GM21825 (cell line): ENCODE measurements around the gene PKP1.
"Not testable (repeated sequence)": the region's sequence is repeated elsewhere in the genome, so short reads cannot be mapped to it uniquely, and the experiment has no call there.

Experiments used
- ATAC-seq: cut with Tn5 transposase; IDR thresholded peaks from one replicate; pipeline ENCODE4 v1.9.1; 2021; ENCODE audit warnings: mild to moderate bottlenecking, moderate library complexity; ENCODE audit not compliant: unreplicated experiment

The PKP1 gene

GRCh38 chr1:201282931-201283829, at the start of gene PKP1:
Gene PKP1, plus strand, starts transcription at chr1:201283506. Its CDS starts 197 bp downstream, at chr1:201283703.
- no peak for ATAC-seq

GRCh38 chr1:201239646-201240045, 43.7 kb upstream of the PKP1 start:
- ATAC-seq, result not testable (repeated sequence)

- no peak for ATAC-seq
These were observed 43.1 kb upstream of the PKP1 start for GRCh38 chr1:201240171-201240570.

GRCh38 chr1:201241736-201242135, 41.6 kb upstream of the PKP1 start:
- no peak for ATAC-seq

GRCh38 chr1:201245082-201245481, 38.2 kb upstream of the PKP1 start:
- ATAC-seq, result no peak

GRCh38 chr1:201248721-201249559, 34.4 kb upstream of the PKP1 start:
- ATAC-seq, result no peak

- no peak for ATAC-seq
These were observed 32.8 kb upstream of the PKP1 start for GRCh38 chr1:201250326-201251011.

- ATAC-seq, result no peak
These were observed 31.9 kb upstream of the PKP1 start for GRCh38 chr1:201251411-201251810.

GRCh38 chr1:201251851-201252430, 31.4 kb upstream of the PKP1 start:
- no peak for ATAC-seq

GRCh38 chr1:201252944-201253371, 30.3 kb upstream of the PKP1 start:
- no peak for ATAC-seq

GRCh38 chr1:201253411-201253810, 29.9 kb upstream of the PKP1 start:
- ATAC-seq, result no peak

- ATAC-seq, result no peak
These were observed 29.2 kb upstream of the PKP1 start for GRCh38 chr1:201253906-201254624.

- no peak for ATAC-seq
These were observed 28.5 kb upstream of the PKP1 start for GRCh38 chr1:201254625-201255478.

GRCh38 chr1:201255479-201256362, 27.6 kb upstream of the PKP1 start:
- ATAC-seq, result no peak

GRCh38 chr1:201258132-201258531, 25.2 kb upstream of the PKP1 start:
- ATAC-seq, result not testable (repeated sequence)

GRCh38 chr1:201258763-201259230, 24.5 kb upstream of the PKP1 start:
- no peak for ATAC-seq

GRCh38 chr1:201259476-201260235, 23.6 kb upstream of the PKP1 start:
- no peak for ATAC-seq
